ENCODE measurements around the gene C1orf198. TPM values are rescaled to one million over a fixed set of nuclear protein-coding genes. Genes with fewer than 3 reads are reported as not detected.
A peak's percentile ranks its signal among the peaks of the same experiment; 100 is the strongest.

Gene C1orf198
- polyA plus RNA-seq, 12 donors, result 59.5 to 148 (median 70.9) TPM

DNA sequence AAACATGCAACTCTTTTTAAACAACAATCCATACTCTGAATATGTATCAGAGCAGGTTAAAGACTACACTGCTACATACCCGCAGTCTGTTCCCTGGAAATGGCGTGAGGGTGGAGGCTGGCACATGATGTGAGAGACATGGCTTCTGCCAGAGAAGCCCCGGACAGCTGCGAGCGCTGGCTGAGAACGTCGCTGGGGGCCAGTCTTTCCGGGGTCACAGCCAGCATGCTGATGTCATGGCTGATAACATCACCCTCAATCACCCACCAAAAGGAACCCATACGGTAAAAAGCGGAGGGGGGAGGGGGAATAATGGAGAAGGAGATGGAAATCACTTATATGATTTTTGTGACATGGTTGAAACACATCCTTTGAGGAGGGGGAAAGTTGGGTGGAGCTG, 29.1 kb downstream of the C1orf198 start:
- no peak for DNase-seq

DNA sequence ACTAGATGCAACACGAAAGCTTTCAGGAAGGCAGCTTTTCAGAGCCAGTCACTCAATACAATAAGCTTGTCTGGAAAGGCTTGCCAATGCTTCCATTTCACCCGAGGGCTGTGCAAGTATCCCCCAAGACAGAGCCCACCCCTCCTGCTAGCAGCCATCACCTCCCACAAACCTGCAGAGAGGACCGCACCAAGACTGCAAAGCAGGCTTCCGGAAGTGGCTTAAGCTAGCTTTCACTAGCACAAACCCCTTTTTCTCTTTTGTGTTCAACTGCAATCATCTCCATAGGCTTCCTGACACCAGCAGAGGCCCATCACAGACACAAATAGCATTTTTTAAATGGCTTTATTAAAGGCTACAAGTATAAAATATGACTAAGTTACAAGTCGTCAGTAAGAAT, 31.5 kb downstream of the C1orf198 start:
- DNase-seq, result no peak

DNA sequence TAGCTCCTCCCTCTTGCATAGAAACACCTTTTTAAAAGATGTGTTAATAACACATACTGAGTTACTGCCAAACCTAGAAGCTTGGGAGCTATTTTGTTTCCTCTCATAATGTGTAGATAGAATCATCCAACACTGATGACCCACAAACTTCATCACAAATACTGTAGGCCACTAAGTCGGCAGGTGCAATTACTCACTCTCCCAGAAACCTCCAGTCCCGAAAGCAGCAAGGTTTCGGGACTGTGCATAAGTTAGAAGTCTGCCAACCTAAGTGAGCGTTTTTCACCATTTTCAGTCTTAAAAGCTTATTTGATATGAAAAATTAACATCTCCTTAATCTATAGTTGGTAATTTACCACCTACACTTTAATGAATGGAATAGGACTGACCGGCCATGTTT, 32.0 kb downstream of the C1orf198 start:
- no peak for DNase-seq

DNA sequence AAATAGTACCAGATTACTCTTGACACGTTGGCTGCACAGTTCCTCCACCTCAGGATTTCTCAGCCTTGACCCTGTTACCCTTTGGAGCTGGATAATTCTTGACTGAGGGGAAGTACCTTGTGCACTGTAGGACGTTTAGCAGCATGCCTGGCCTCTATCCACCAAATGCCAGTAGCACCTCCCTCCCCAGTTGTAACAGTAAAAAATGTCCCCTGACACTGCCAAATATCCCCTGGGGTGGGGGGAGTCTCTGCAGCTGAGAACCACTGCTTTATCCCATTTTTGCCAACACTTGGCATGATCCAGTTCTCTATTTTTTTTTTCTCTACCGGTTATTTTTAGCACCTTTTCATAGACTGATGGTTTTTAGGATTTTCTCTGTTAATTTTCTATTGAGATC, 34.0 kb downstream of the C1orf198 start:
- no peak for DNase-seq

DNA sequence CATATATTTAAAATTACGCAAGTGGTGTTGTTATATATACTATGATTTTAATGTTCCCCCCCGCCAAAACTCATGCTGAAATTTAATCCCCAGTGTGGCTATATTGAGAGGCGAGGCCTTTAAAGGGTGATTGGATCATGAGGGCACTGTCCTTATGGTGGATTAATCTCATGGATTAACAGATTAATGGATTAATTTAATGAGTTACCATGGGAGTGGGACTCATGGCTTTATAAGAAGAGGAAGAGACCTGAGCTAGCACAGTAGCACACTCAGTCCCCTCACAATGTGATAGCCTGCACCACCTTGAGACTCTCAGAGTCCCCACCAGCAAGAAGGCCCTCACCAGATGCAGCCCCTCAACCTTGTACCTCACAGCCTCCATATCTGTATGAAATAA, 34.8 kb downstream of the C1orf198 start:
- DNase-seq, result no peak

DNA sequence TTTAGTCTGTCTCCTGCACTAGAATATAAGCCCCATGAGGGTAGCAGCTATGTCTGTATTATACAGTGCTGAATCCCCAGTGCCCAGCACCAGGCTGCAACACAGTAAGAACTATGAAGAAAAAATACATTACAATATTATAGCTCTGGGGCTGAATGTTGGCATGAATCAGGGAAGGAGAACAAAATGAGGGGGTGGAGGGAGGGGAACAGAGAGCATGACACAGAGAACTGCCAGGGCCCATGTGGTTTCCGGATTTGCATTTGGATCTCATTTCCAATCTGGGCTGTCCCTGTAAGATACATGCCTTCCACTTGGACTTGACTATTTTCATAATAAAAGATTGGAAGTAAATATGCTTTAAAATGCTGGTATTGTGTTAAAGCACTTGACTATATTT, 35.8 kb downstream of the C1orf198 start:
- no peak for DNase-seq

DNA sequence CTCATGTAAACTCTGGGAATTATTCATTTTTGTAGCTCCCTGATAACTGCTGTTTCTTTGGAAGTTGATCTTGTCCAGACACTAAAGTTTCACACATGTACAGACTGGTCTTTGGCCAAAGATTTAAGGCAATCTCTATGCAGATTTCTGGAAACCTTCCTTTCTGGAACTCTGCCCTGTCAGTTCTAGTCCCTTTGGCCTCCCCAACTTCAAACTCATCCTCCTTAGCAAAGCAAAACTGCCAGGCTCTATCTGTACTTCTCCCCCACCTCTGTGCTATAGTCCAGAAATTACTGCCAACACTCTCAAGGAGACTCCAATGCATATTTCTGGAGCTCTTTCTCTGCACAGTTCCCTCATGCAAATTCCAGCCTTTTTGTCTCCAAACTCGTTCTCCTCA, 36.5 kb downstream of the C1orf198 start:
- DNase-seq, result no peak

DNA sequence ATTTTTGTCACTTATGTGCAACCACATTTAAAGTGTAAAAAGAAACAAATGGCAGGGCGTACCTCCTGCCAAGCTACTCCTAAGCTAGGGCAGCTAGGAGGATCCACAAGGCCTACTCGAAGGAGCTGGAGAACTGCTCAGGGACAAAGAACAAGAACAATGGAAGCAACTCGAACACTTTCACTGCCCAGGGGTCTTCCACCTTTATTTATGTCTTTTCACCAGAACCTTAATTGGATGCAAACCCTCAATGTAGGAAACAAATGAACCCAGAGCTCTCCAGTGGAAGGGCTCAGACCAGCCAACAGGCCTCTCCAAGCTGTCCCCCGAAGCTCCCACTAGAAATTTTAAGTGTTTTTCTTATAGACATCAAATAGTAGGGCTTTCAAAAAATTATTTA, 39.9 kb downstream of the C1orf198 start:
- no peak for DNase-seq

DNA sequence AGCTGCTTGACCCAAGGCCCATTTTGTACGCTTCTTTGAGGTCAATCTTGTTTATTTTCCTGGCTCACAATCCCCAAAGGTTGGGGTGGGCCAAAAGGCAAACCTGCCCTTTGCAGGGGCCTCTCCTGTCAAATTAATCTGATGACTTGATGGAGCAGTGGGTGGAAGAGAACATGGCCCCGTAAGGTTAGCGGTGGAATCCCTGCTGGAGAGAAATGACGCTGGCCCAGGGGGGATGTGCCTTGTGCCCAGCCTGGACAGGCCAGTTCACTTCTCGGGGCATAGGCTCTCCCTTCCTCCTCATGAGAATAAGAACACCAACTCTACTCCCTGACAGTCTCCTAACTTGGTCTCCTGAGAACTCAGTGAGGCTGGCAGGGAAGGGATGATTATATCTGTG, 40.5 kb downstream of the C1orf198 start:
- no peak for DNase-seq

DNA sequence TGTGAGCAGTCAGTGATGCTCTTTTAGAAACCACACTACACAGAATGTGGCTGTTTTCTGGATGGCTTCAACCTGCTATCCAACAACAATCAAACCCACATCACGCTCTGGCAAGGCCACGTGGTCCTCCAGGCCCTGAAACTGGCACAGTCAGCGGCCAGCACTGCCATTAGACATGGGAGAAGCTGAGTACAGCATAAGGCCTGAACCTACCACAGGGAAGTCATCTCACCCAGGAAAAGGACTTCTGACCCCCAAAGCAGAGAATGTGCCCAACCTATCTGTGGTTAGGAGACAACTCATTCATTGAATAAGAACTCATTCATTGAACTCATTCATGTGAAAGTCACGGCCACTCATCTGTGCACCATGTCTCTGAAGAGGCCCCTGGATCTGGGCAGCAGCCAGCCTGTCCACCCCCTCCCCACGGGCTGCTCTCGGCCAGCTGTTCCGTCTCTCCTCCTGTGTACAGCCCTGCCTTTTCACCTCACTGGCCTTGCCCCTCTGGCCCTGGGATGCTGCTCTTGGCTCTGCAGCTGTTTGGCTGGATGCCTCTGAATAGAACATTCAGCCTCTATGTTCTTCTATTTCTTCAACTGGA, 41.1 kb downstream of the C1orf198 start:
- DNase-seq, result no peak

DNA sequence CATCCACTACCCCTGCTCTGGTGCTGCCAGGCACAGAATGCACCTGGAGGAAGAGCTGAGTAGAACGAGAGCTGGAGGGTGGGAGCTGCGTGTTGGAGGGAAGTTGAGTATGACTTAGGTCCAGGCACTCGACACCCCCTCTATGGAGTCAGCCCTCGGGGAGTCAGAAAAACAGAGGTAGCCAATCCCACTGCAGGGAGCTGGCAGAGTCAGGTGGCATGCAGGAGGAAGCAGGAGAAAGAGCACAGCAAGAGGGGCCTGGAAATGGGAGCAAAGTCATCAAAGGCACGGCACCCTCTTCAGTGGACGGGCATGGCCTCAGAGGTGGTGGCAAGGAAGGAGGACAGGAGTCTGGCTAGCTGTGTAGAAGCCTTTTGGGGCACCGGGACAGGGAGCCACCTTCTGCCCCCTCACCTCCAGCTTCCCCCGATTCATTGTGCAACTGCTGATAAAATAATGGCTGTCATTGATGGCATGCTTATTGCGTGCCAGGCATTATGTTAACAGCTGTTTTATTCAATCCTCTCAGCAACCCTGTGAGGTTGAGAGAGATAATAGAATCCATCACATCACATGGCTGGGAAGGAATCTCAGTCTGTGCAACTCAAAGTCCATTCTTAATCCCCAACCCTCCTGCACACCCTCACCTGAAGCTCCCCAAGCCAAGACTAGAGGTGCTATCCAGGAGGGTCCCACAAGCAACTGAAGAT, 42.0 kb downstream of the C1orf198 start:
- no peak for DNase-seq

DNA sequence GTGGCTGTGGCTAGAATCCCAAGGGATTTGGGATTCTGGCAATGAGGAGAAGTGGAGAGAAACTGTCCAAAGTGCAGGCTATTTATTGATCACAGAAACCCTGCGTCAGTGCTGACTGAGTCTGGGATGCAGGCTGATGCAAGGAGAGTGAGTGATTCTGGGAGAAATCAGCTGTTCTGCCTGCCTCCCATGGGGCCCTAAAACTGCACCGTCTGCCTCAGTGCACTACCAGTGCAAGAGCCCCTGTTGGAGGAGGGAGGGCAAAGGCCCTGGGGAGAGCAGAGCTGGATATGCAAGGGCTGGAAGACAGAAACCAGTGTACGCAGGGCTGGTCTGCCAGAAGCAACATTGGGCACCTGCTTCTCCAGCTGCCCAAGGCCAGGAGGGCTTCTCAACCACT, 42.6 kb downstream of the C1orf198 start:
- DNase-seq, result peak; percentile 31

DNA sequence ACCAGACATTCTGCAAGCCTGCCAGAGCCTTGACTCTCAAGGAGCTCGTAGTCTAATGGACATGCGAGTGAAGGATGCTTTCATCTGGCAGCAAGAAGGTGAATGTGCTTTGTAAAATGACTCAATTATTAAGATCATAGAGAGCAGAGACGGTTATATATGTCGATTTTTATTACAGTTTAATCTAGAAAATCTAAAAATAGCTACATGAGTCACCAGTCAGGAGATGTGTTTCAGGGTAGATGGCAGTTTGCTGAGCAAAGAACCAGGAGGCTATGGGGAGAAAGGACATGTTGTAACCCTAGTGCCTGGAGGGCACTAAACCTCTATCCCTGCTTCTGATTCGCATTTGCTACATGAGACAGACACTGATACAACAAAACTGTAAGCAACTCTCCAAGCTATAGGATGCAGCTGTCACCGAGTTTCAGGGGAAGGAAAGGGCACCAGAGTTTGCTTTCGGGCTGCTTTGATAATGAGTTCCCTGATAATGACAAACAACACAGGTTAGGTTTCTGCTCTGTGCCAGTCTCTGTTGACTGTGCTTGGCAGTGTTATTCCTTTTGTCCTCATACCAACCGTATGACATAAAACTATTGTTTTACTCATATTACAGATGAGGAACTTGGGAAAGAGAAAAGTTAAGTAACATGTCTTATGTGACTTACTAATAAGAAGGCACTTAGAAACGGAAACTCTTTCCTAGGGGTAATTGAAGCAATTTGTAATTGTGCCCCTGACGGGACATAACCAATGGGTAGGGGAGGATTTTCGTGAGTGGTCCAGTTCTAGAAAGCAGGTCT, 43.2 kb downstream of the C1orf198 start:
- peak; percentile 44 for DNase-seq

DNA sequence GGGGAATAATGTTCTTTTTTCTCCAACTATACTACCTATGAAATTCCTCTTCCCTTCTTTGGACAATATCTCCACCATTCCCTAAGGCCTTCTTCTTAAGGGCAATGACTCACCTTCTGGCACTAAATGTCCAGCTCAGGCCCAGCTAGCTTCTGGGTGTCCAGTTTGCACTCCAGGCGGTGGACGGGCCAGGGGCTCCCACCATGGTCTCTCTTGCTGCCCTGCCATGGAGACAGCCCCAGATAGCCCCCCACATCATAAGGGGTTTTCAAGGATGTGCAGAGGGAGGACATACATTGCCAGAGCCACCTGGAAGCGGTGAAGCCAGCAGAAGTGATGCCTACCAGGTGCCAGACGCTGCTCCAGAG, 43.8 kb downstream of the C1orf198 start:
- peak; percentile 32 for DNase-seq

DNA sequence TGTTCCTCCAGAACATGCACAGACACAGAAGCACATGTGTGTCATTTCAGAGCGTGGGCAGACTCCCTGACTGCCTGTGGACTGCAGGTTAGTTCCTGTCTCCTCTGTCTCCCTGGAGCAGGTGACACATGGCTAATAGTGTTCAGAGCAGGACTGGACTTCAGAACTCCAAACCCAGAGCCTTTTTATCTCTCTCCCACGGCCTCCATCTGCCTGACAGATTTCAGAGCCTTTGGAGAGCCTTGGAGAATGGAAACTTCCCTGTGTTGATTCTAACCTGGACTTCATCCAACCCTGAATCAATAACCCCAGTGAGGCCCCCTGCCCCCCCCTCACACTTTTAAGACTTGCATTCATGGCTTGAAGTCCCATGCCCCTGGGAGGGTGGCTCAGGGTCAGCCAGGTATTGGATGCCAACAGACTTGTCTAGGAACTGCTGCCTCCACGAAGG, 44.4 kb downstream of the C1orf198 start:
- peak; percentile 23 for DNase-seq

DNA sequence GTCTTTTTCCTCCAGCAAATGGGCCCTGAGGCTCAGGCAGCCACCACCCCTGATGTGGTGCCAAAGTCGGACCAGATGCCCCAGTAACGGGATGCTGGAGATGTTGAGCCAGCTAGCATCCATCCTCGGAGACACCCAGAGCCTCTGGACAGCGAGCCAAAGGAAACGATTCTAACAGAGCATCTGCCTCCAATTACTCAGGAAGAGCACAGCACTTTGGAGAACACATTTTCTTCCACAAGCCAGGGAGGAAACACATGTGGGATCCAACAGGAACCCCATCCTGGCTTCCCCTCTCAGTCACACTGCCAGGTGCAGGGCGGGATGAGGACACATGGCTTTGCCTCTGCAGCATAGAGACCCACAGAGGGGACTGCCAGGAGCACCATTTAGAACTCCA, 44.9 kb downstream of the C1orf198 start:
- DNase-seq, result peak; percentile 83

DNA sequence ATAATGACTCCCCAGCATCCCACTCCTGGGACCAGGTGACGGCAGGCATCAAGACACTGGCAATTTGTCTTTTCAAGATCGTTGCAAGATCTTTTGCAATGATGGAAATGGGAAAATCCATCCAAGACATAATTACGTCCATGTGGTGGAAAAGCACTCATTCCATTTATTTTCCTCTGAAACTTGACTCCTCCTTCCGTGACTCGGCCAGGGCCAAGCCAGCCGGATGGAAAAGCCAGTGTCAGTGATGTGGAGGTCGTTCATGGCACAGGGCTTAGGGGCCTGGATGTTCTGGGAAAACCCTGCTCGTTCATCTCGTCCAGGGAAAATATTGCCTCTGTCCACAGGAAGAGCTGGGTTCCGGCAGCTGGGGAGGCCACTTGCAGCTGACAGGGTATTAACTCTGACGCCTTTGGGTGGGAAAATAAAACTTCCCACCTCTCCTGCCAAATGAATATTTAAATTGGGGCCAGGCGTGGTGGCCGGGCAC, 46.2 kb downstream of the C1orf198 start:
- DNase-seq, result peak; percentile 89

DNA sequence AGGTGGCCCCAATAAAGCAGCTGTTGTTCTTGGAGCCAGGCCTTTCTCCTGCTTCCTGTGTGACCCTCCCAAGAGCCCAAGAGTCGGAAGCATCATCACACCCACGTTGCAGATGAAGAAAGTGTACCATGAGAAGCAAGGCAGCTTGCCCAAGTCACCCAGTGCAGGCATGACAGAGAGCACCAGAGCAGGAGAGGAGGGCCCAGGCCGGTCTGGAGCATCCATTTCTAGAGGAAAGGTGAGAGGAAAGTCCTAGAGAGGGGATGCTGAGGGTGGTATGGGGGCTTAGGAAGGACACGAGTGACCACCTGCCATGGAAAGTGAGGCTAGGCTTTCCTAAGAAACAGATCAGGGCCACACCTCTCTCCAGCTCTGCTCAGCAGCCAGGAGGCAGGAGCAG, 47.0 kb downstream of the C1orf198 start:
- no peak for DNase-seq

DNA sequence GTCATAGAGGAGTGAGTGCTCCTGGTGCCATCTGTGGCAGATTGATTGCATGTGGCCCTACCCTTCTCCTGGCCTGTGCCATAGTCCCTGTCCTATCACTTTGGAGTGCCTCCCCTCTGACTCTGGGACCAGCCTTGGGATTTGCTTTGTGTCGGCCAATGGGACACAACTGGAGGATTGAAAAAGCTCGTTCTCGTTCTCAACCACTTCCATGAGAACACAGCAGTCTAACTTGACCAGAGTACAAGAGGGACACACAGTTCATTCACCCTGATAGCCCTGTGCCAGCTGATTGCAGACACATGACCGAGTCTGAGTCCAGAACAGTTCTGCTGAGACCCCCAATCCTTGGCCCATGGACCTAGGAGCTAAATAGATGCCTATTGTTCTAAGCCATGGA, 47.8 kb downstream of the C1orf198 start:
- no peak for DNase-seq

DNA sequence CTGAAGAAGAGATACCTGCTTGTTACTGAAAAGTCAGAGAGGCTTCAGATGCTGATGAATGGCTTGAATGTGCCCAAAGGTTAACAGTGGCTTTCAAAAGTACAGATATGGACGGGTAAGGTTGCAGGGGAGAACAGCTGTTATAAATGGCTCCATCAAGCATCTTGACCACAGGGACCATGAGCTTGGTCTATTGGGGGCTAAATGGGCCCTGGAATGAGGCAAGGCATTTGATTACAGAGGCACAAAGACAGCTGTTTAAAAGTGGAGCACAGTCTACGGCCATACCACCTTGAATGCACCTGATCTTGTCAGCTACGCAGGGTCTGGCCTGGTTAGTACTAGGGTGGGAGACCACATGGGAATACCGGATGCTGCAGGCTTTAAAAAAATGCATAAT, 48.3 kb downstream of the C1orf198 start:
- no peak for DNase-seq

DNA sequence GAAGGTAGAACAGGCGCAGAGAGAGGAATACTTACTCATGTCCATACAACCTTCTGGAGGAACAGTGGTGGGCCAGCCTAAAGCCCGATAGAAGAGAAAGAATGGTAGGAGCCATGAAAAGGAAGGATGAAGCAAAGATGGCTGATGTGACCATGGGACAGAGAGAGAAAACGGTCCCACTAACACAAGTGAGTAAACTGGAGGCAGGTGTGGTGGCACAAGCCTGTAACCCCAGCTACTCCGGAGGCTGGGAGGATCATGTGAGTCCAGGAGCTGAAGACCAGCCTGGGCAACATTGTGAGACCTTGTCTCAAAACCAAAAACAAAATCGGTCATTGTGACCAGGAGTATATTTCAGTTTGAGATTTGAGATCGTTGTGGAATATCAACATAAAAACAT, 49.4 kb downstream of the C1orf198 start:
- no peak for DNase-seq

DNA sequence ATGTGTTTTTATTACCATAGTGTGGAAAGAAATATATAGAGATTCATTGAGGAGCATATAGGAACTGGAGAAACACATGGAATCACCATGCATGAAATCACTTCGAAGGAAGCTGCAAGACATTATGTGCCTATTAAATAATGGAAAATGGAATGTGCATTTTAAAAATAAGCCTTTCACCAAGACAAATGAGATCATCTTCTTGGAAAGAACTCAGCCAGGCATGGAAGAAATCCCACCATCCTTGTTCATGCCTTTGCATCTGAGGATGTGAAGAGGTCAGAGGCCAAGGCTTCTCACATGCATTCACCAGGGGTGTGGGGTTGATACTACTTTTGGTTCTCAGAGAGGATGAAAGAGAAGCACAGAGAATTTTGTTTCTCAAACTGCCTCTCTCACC, 50.0 kb downstream of the C1orf198 start:
- DNase-seq, result no peak

DNA sequence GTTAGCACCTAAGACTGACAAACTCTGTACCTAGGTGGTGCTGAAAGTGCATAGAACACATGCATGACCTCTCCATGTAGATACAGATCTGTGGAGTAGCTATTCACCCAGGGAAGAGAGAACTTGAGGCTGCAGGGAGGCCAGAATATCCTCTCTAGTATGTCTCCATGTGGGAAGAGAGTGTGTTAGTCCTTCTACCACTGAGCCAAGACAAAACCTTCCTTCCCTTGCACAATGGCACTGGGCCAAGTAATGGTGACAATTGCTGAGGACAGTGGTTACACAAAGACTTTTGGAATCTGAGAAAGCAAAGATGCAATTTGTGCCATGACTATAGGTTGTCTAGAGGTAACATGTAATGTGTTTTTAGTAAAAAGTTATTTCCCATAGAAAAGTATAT, 52.3 kb downstream of the C1orf198 start:
- DNase-seq, result no peak

Data from muscle of arm (tissue), 12 donors.